Cardiac fibroblast (primary cell): ENCODE data around the gene DZANK1.
"Not testable (repeated sequence)": the region's sequence is repeated elsewhere in the genome, so short reads cannot be mapped to it uniquely, and the experiment has no call there.

Source experiments
- DNase-seq, 2 donors: peaks; one replicate each; pipeline versions ENCODE4 v3.0.0 to v3.0.0-alpha.2; 2010; ENCODE audit warnings: low read depth in 2 of 2
- H3K4me3 ChIP-seq, 2 donors: replicated peaks in 1 of 2; 1 replicate in 1 of 2; 2 replicates in 1 of 2; pipeline ENCODE4 v1.5.1; 2011; ENCODE audit warnings: low read depth in 2 of 2, low read length in 2 of 2, mild to moderate bottlenecking in 2 of 2, moderate library complexity in 1 of 2
- CTCF ChIP-seq: IDR thresholded peaks from one replicate; pipeline ENCODE4 v1.5.1; 2011; ENCODE audit warnings: low read depth, mild to moderate bottlenecking, low read length, inconsistent platforms

DZANK1 gene

GRCh38 chr20:18400460-18400859 is 66.4 kb downstream of the DZANK1 start:
- no peak overlapping the region for H3K4me3 ChIP-seq
- no peak for DNase-seq
- no peak for TF ChIP-seq CTCF

GRCh38 chr20:18398713-18399112 is 68.1 kb downstream of the DZANK1 start:
- not testable (repeated sequence) for DNase-seq, H3K4me3 ChIP-seq

GRCh38 chr20:18397030-18397429 is 69.8 kb downstream of the DZANK1 start:
- H3K4me3 ChIP-seq = no peak overlapping the region
- no peak for TF ChIP-seq CTCF
- DNase-seq = peak; percentile 20

GRCh38 chr20:18395544-18395943 is 71.3 kb downstream of the DZANK1 start:
- no peak for DNase-seq
- no peak for TF ChIP-seq CTCF
- H3K4me3 ChIP-seq = no peak overlapping the region

GRCh38 chr20:18394363-18394762 is 72.5 kb downstream of the DZANK1 start:
- no peak for DNase-seq
- no peak for TF ChIP-seq CTCF
- H3K4me3 ChIP-seq = no peak overlapping the region

- DNase-seq = no peak
- TF ChIP-seq CTCF = no peak
- no peak overlapping the region for H3K4me3 ChIP-seq
Observed at GRCh38 chr20:18391686-18392085, 75.1 kb downstream of the DZANK1 start.

- no peak for DNase-seq
- H3K4me3 ChIP-seq = no peak overlapping the region
- no peak for TF ChIP-seq CTCF
Observed at GRCh38 chr20:18390201-18390600, 76.6 kb downstream of the DZANK1 start.

GRCh38 chr20:18388860-18389259 is 78.0 kb downstream of the DZANK1 start:
- TF ChIP-seq CTCF = no peak

More at GRCh38 chr20:18388860-18389259, 78.0 kb downstream of the DZANK1 start:
- DNase-seq = peak; percentile 62 to 81
- H3K4me3 ChIP-seq = no peak overlapping the region
